Measurements from ENCODE around the gene OR6T1.

OR6T1 gene

GRCh38 chr11:123943738-123944137 lies at the start of gene OR6T1:
OR6T1 (minus strand) TSS chr11:123943838; CDS start chr11:123943838, 0 bp downstream.
- DNase-seq, result no peak

GRCh38 chr11:123979311-123979710 lies 35.7 kb upstream of the OR6T1 start:
- DNase-seq, result no peak

GRCh38 chr11:123977731-123978347 lies 34.2 kb upstream of the OR6T1 start, which contains the start of gene OR10S1:
OR10S1 (minus strand) TSS chr11:123977781; CDS start chr11:123977664, 117 bp downstream.
- no peak for DNase-seq

GRCh38 chr11:123976770-123977560 lies 33.3 kb upstream of the OR6T1 start:
- no peak for DNase-seq

- DNase-seq, result no peak
Measured at GRCh38 chr11:123973816-123974215, 30.2 kb upstream of the OR6T1 start.

GRCh38 chr11:123956752-123957151 lies 13.1 kb upstream of the OR6T1 start:
- DNase-seq, result no peak

- no peak for DNase-seq
Measured at GRCh38 chr11:123945132-123945531, 1.5 kb upstream of the OR6T1 start.

- no peak for DNase-seq
Measured at GRCh38 chr11:123942413-123942812, 1.2 kb downstream of the OR6T1 start.

- no peak for DNase-seq
Measured at GRCh38 chr11:123939317-123939716, 4.3 kb downstream of the OR6T1 start, which contains the start of gene OR4D5. OR4D5 (plus strand) TSS chr11:123939617; CDS start chr11:123939617, 0 bp downstream.

GRCh38 chr11:123924027-123924426 lies 19.6 kb downstream of the OR6T1 start:
- no peak for DNase-seq

- no peak for DNase-seq
Measured at GRCh38 chr11:123920943-123921342, 22.7 kb downstream of the OR6T1 start.

GRCh38 chr11:123905826-123906225 lies 37.8 kb downstream of the OR6T1 start:
- no peak for DNase-seq

- DNase-seq, result no peak
Measured at GRCh38 chr11:123904932-123905331, 38.7 kb downstream of the OR6T1 start.

GRCh38 chr11:123903932-123904331 lies 39.7 kb downstream of the OR6T1 start:
- no peak for DNase-seq

- DNase-seq, result no peak
Measured at GRCh38 chr11:123901867-123902266, 41.8 kb downstream of the OR6T1 start, which contains the start of gene OR8D4. OR8D4 (plus strand) TSS chr11:123902167; CDS start chr11:123906432, 4,265 bp downstream.

- DNase-seq, result no peak
Measured at GRCh38 chr11:123899792-123900191, 43.8 kb downstream of the OR6T1 start.
